ENCODE data around the gene ZNF385D.

GRCh38 chr3:21641959-21642358, 109.1 kb downstream of the ZNF385D start:
- TF ChIP-seq CTCF (IDR thresholded peaks at IDR 0.05; ENCODE audit: low read depth, low read length, missing input control), result no peak
- TF ChIP-seq JUND (IDR thresholded peaks at IDR 0.05), result no peak

All from liver (tissue), 3 donors.